Sigmoid colon (tissue), 7 donors: ENCODE results near the gene RECK. TPM values are rescaled to one million over a fixed set of nuclear protein-coding genes. Genes with fewer than 3 reads are reported as not detected.

Source experiments
- DNase-seq: peaks from one replicate; pipeline ENCODE4 v3.0.0-alpha.2; 2019
- H3K27ac ChIP-seq, 4 donors: fragments of 200-600 bp; sonication (generic); one replicate each; pipeline ENCODE4 v1.5.1; 2016 to 2019; ENCODE audit warnings: mild to moderate bottlenecking in 1 of 4
- H3K27me3 ChIP-seq, 3 donors: fragments of 200-600 bp; sonication (generic); one replicate each; pipeline ENCODE4 v1.5.1; 2019; ENCODE audit warnings: mild to moderate bottlenecking in 1 of 3
- H3K36me3 ChIP-seq, 4 donors: fragments of 200-600 bp; sonication (generic); one replicate each; pipeline ENCODE4 v1.5.1; 2016 to 2019
- H3K4me1 ChIP-seq, 4 donors: fragments of 200-600 bp; sonication (generic); one replicate each; pipeline ENCODE4 v1.5.1; 2017 to 2019
- H3K4me3 ChIP-seq, 4 donors: fragments of 200-600 bp; sonication (generic); one replicate each; pipeline ENCODE4 v1.5.1; 2017 to 2019; ENCODE audit warnings: mild to moderate bottlenecking in 2 of 4, moderate library complexity in 1 of 4
- H3K9me3 ChIP-seq, 4 donors: fragments of 200-600 bp in 3 of 4; sonication (generic) in 3 of 4; one replicate each; pipeline versions ENCODE4 v1.5.1 to v1.6.1; 2013 to 2019
- CTCF ChIP-seq, 4 experiments: fragments of 450-650 bp in 3 of 4; fragments of 200-600 bp in 1 of 4; IDR thresholded peaks; one replicate each; pipeline ENCODE4 v1.5.1; 2016 to 2019; ENCODE audit warnings: antibody characterized with exemption in 4 of 4, mild to moderate bottlenecking in 3 of 4, moderate library complexity in 2 of 4
- EP300 ChIP-seq, 4 donors: sonication (generic); formaldehyde crosslinking; IDR thresholded peaks; one replicate each; pipeline ENCODE4 v1.6.1; 2017; ENCODE audit warnings: antibody characterized with exemption in 4 of 4
- POLR2A ChIP-seq, 2 donors: fragments of 450-650 bp; IDR thresholded peaks; one replicate each; pipeline ENCODE4 v1.6.1; 2016; ENCODE audit warnings: antibody characterized with exemption in 2 of 2, mild to moderate bottlenecking in 2 of 2, moderate library complexity in 2 of 2
- POLR2AphosphoS5 ChIP-seq, 4 donors: sonication (generic); formaldehyde crosslinking; IDR thresholded peaks; one replicate each; pipeline ENCODE4 v1.6.1; 2017; ENCODE audit warnings: antibody characterized with exemption in 4 of 4
- WGBS, 2 donors: extraction: QIAGEN DNeasy Blood & Tissue Kit; methylation state at CpG; one replicate each; pipeline ENCODE4 v1.1.7; 2013; 5-methylcytosine and 5-hydroxymethylcytosine counted together
- intact Hi-C: fragments of 100-400 bp; cut with DNase I; formaldehyde crosslinking; loops from one replicate; pipeline ENCODE4 v1.15.1; 2023
- polyA plus RNA-seq, 3 donors: library from polyadenylated mRNA; stranded (reverse); fragments of 200-250 nt; gene quantifications; one replicate each; pipeline ENCODE4 v1.2.3, GENCODE V29; 2013
- total RNA-seq, 4 donors: library from RNA; depleted of rRNA; stranded (reverse); fragments of >200 nt; gene quantifications; one replicate each; pipeline ENCODE4 v1.1.0, GENCODE V29; 2016
- donor health status: healthy with polysubstance abuse.
- donor health status: Bipolar disorder and iron deficiency.
- donor health status: healthy.

RECK gene
- total and polyA plus RNA-seq, 7 donors: 0.23 to 22.2 (median 11.1) TPM

DNA sequence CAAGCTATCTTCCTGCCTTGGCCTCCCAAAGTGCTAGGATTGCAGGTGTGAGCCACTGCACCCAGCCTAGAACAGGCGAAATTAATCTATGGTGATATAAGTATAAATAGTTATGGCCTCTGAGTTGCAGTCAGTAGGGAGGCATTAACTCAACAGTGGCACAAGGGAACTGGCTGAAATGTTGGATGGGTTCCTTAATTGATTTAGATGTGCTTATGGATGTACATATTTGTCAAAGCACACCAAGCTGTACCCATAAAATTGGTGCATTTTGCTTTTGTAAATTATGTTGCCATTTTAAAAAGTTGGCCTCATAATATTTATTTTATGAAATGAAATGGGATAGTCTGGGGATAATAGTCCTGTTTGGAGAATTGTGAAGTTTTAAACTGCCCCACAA lies 63.0 kb downstream of the RECK start:
- peaks cover 0 to 4% (median 0%) of the 10 kb centered on the region in 4 donors for H3K4me1 ChIP-seq
- no peaks in the 10 kb centered on the region for H3K36me3 ChIP-seq
- DNase-seq: no peak
- no peaks in the 10 kb centered on the region for H3K9me3 ChIP-seq
- TF ChIP-seq POLR2AphosphoS5 (IDR thresholded peaks at IDR 0.05): no peak
- no peak for TF ChIP-seq EP300 (IDR thresholded peaks at IDR 0.05)
- TF ChIP-seq CTCF (IDR thresholded peaks at IDR 0.05): no peak
- no peak for TF ChIP-seq POLR2A (IDR thresholded peaks at IDR 0.05)
- WGBS, 2 donors: 72 to 94% methylated on average over 1 of the region's 1 CpG
- H3K4me3 ChIP-seq: no peak overlapping the region
- no peaks in the 10 kb centered on the region for H3K27me3 ChIP-seq
- no peak overlapping the region for H3K27ac ChIP-seq
- intact Hi-C loops: loop anchor here (5.0 kb wide), 1 partner anchor 228 kb away; no protein-coding TSS in a partner anchor

- TF ChIP-seq CTCF (IDR thresholded peaks at IDR 0.05) (no peak), POLR2AphosphoS5 (IDR thresholded peaks at IDR 0.05) (no peak), POLR2A (IDR thresholded peaks at IDR 0.05) (no peak), EP300 (IDR thresholded peaks at IDR 0.05) (no peak)
- no peaks in the 10 kb centered on the region for H3K27me3 ChIP-seq
- no peaks in the 10 kb centered on the region for H3K9me3 ChIP-seq
- intact Hi-C loops: loop anchor here (5.0 kb wide), 1 partner anchor 227 kb away; no protein-coding TSS in a partner anchor
- DNase-seq: no peak
- peaks cover 0 to 4% (median 0%) of the 10 kb centered on the region in 4 donors for H3K4me1 ChIP-seq
- H3K36me3 ChIP-seq: peaks cover 0 to 8% (median 0%) of the 10 kb centered on the region in 4 donors
- 81 to 86% methylated on average over 3 of the region's 3 CpGs for whole genome bisulfite sequencing, 2 donors
- H3K27ac ChIP-seq: no peak overlapping the region
- no peak overlapping the region for H3K4me3 ChIP-seq
Measured at GRCh38 chr9:36100532-36100931, 63.8 kb downstream of the RECK start.

GRCh38 chr9:36101916-36102741 lies 65.4 kb downstream of the RECK start:
- Histone ChIP-seq H3K4me3 (no peak overlapping the region), H3K27ac (peak overlapping the region in 2 of 4 donors; percentile 21 to 37), H3K9me3 (no peaks in the 10 kb centered on the region), H3K27me3 (no peaks in the 10 kb centered on the region), H3K36me3 (peaks cover 0 to 11% (median 0%) of the 10 kb centered on the region in 4 donors), H3K4me1 (peaks cover 0 to 4% (median 0%) of the 10 kb centered on the region in 4 donors)
- TF ChIP-seq EP300 (IDR thresholded peaks at IDR 0.05) (no peak), CTCF (IDR thresholded peaks at IDR 0.05) (no peak), POLR2AphosphoS5 (IDR thresholded peaks at IDR 0.05) (no peak), POLR2A (IDR thresholded peaks at IDR 0.05) (no peak)
- no peak for DNase-seq
- WGBS, 2 donors: 31 to 79% methylated on average over 4 of the region's 4 CpGs
- intact Hi-C loops: loop anchor here (2.0 to 5.0 kb wide), 2 partner anchors 89 to 225 kb away; partner anchors contain the start of gene CLTA

DNA sequence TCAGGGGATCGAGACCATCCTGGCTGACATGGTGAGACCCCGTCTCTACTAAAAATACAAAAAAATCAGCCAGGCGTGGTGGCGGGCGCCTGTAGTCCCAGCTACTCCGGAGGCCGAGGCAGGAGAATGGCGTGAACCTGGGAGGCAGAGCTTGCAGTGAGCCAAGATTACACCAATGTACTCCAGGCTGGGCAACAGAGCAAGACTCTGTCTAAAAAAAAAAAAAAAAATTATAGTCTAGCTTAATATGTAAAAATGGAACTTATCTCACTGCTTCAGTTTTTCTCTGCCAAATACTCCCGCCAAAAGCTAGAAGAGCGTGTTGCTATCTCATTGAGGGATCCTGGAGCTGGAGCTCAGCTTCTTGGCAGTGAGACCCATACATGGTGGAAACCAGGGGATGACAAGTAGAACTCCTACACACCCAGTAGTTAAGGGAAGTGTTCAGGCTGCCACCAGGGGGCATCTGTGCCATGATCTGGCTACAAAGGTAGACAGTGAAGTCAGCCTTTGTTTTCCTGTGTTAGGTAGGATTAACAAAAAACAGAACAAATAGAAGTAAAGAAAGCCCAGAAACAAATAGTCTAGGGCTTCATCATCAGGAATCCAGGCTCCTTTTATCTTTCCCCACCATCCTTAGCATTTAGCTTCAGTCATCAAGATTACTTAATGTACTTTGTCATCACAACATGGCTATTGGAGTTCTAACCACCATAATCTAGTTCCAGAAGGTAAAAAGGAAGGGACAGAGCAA lies 66.2 kb downstream of the RECK start:
- H3K36me3 ChIP-seq: peaks cover 0 to 13% (median 0%) of the 10 kb centered on the region in 4 donors
- TF ChIP-seq EP300 (IDR thresholded peaks at IDR 0.05) (no peak), POLR2AphosphoS5 (IDR thresholded peaks at IDR 0.05) (peak in 2 of 4 donors; percentile 27 to 29), POLR2A (IDR thresholded peaks at IDR 0.05) (no peak), CTCF (IDR thresholded peaks at IDR 0.05) (peak; percentile 62 to 87 (median 81))
- no peak overlapping the region for H3K4me3 ChIP-seq
- intact Hi-C loops: loop anchor here (1.0 to 5.0 kb wide), 4 partner anchors 32 to 224 kb away; partner anchors contain the start of gene CLTA
- peak overlapping the region in 2 of 4 donors; percentile 21 to 37 for H3K27ac ChIP-seq
- peaks cover 0 to 4% (median 0%) of the 10 kb centered on the region in 4 donors for H3K4me1 ChIP-seq
- H3K9me3 ChIP-seq: no peaks in the 10 kb centered on the region
- 69 to 82% methylated on average over 10 of the region's 10 CpGs for WGBS, 2 donors
- DNase-seq: peak; percentile 92
- H3K27me3 ChIP-seq: no peaks in the 10 kb centered on the region
